ENCODE results near the gene SLC26A1. TPM values are rescaled to one million over a fixed set of nuclear protein-coding genes. Genes with fewer than 3 reads are reported as not detected.

SLC26A1 gene
- total RNA-seq, 1 donor from 2014 or later: 1.0 TPM

DNA sequence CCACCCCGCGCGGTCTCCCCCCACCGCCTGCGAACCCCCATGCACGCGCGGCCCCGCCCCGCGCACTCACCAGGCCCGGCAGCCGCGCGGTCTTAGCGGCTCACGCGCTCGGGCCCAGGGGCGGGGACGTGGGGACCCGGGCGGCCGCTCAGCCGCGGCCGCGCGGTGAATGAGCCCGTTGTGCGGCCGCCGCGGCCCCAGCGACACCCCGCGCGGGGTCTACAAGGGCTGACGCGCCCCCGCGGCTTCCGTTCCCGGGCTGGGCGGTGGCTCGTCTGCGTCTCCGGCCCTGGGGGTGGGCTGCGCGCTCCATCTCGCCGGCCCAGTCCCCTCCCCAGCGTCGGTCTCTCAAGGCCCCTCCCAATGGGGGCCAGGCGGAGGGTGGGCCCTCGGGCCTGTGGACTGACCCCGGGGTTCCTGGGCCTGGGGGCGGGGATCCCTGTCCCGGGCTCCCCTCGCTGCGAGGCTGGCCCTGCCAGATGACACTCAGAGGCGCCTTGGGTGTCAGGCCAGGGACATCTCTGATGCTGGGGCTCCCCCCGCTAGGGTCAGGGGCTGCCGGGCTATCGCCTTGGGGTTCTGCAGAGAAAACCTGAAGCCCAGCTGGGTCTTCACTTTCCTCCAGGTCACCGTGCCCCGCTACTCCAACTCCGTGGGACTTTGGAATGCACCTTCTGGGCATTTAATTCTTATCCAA, 4.3 kb upstream of the SLC26A1 start:
- peak overlapping the region; percentile 43 for H3K4me3 ChIP-seq

DNA sequence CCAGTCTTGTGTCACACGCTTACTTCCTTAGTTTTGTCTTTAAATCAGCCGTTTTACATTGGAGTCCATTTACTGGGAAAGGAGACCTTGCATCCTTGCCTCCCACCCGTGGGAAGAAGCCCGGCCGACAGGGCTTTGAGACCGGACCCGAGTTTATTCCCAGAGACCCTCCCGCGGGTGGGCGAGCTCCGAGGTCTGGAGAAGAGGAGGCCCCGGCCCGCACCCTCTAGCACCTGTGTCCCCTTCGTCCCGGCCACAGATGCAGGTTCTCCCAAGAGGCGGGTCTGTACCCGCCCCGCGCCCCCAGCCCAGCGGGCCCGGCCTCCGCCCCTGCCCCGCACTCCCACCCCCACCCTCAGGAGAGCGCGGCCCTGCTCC, 3.8 kb upstream of the SLC26A1 start:
- no peaks in the 10 kb centered on the region for H3K9me3 ChIP-seq
- peaks cover 42% of the 10 kb centered on the region for H3K27me3 ChIP-seq (ENCODE audit: low read depth)
- no peak for ATAC-seq
- peak overlapping the region; percentile 43 for H3K4me3 ChIP-seq
- intact Hi-C loops (cut with DNase I): no loop called here
- TF ChIP-seq, protein P1, sequence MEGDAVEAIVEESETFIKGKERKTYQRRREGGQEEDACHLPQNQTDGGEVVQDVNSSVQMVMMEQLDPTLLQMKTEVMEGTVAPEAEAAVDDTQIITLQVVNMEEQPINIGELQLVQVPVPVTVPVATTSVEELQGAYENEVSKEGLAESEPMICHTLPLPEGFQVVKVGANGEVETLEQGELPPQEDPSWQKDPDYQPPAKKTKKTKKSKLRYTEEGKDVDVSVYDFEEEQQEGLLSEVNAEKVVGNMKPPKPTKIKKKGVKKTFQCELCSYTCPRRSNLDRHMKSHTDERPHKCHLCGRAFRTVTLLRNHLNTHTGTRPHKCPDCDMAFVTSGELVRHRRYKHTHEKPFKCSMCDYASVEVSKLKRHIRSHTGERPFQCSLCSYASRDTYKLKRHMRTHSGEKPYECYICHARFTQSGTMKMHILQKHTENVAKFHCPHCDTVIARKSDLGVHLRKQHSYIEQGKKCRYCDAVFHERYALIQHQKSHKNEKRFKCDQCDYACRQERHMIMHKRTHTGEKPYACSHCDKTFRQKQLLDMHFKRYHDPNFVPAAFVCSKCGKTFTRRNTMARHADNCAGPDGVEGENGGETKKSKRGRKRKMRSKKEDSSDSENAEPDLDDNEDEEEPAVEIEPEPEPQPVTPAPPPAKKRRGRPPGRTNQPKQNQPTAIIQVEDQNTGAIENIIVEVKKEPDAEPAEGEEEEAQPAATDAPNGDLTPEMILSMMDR (IDR thresholded peaks at IDR 0.05): no peak
- H3K27ac ChIP-seq: no peak overlapping the region
- no peaks in the 10 kb centered on the region for H3K36me3 ChIP-seq
- H3K4me1 ChIP-seq: peaks cover 32% of the 10 kb centered on the region
- DNase-seq: no peak

More for the DNA sequence above, 4.3 kb upstream of the SLC26A1 start:
- ATAC-seq: peak; percentile 15 to 43
- H3K9me3 ChIP-seq: no peaks in the 10 kb centered on the region
- H3K27me3 ChIP-seq (ENCODE audit: low read depth): peaks cover 47% of the 10 kb centered on the region
- no peak for DNase-seq
- no peak overlapping the region for H3K27ac ChIP-seq
- H3K4me1 ChIP-seq: peaks cover 33% of the 10 kb centered on the region
- intact Hi-C loops (cut with DNase I): no loop called here
- TF ChIP-seq, protein P1 (IDR thresholded peaks at IDR 0.05): no peak
- no peaks in the 10 kb centered on the region for H3K36me3 ChIP-seq

DNA sequence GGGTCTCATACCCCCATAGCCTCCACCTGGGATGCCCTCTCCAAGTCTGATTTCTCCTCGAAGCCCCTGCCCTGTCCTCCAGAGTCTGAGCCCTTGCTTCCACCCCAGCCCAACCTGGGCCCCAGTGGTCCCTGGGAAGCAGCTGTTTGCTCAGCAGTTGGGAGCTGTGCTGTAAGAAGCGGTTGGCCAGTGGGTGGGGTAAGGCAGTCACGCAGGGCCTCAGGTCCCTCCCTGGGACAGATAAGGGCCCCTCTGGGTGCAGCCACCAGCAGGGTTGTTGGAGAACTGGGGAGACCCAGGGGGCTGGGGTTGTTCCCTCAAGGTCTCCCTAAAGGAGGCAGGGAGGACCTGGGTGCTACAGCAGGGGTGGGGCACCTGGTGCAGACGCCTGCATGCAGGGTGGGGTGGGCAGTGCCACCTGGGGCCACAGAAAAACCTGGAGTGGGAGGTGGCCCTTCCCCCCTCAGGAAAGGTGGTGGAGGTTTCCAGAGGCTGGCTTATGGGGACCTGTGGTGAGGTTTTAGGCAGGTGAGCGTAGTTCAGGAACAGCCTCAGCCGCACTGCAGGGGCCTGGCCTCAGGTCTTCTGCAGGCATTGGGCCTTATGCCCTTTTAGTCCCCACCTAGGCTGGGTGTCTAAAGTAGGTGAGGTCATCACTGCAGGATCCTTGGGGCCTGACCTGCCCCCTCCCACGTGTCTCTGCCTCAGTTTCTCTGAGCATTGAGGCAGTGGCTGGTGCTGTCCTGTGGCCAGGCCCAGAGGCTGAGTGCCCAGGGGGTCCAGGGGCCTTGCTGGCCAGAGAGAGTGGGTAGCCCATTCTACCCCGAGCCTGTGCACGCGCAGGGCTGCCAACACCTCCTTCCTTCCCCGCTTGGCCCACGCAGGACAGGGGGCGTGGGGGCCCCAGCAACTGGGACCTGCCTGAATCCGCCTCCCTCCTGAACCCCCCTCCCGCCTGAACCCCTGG, 3.1 kb upstream of the SLC26A1 start:
- Histone ChIP-seq H3K9me3 (no peaks in the 10 kb centered on the region), H3K27me3 (ENCODE audit: low read depth) (peaks cover 35% of the 10 kb centered on the region), H3K4me1 (peaks cover 28% of the 10 kb centered on the region), H3K36me3 (no peaks in the 10 kb centered on the region), H3K27ac (no peak overlapping the region), H3K4me3 (peak overlapping the region; percentile 43)
- DNase-seq (no peak), ATAC-seq (no peak)
- intact Hi-C loops (cut with DNase I): no loop called here
- TF ChIP-seq, protein P1 (IDR thresholded peaks at IDR 0.05): no peak

DNA sequence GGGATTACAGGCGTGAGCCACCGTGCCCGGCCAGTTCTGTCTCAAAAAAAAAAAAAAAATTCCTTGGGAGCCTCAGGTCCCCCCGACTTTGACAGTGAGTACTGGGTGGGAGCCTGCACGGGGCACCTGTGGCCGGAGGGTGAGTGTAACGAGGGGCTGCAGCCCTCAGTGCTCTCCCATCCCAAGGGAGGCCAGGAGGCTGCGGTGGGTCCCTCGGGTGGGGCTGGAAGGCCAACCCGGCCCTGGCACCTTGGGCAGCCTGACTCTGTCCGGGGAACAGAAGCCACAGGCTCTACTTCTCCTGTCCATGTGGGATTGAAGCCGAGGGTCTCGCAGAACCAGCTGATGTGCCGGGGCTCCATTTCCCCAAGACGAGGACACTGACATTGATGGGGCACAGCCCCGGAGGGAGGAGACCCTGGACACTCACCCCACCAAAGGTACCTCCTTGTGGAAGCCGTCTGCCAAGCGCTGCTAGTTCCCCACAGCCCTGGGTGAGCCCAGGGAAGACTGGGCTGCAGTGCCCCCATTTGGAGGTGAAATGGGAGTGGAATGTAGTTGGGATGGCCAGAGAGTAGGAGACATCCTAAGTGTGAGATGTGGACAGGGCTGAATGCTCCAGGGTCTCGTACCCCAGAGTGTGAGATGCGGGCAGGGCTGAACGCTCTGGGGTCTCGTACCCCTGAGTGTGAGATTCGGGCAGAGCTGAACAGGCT, 2.3 kb upstream of the SLC26A1 start:
- intact Hi-C loops (cut with DNase I): no loop called here
- no peak overlapping the region for H3K4me3 ChIP-seq
- TF ChIP-seq, protein P1 (IDR thresholded peaks at IDR 0.05): no peak
- ATAC-seq (no peak), DNase-seq (no peak)
- no peaks in the 10 kb centered on the region for H3K36me3 ChIP-seq
- no peak overlapping the region for H3K27ac ChIP-seq
- H3K9me3 ChIP-seq: no peaks in the 10 kb centered on the region
- peaks cover 27% of the 10 kb centered on the region for H3K27me3 ChIP-seq (ENCODE audit: low read depth)
- peaks cover 28% of the 10 kb centered on the region for H3K4me1 ChIP-seq

Measured in lower lobe of right lung (tissue), 2 donors.